Measurements from ENCODE around the gene SERPINB4. TPM values are rescaled to one million over a fixed set of nuclear protein-coding genes. Genes with fewer than 3 reads are reported as not detected.
"Not testable (repeated sequence)": the region's sequence is repeated elsewhere in the genome, so short reads cannot be mapped to it uniquely, and the experiment has no call there.

The SERPINB4 gene
- not detected in 2 replicates for total RNA-seq (2014; rRNA removed; shearing (Covaris generic))
- not detected in 2 replicates for polyA plus RNA-seq (2015; cell fraction: cytosol; rRNA removed)
- not detected in 2 replicates for polyA plus RNA-seq (2015; cell fraction: nucleus; rRNA removed)

GRCh38 chr18:63644142-63644541 lies at the start of gene SERPINB4:
Gene SERPINB4 (minus strand): TSS chr18:63644256. CDS start chr18:63643577, 679 bp downstream.
- in situ Hi-C loops (cut with HindIII; ENCODE audit: low pct_unique_long_range_greater_than_20kb, low sequenced_read_pairs); DNase-seq (ENCODE audit: low read depth, low spot score): not testable (repeated sequence)

- in situ Hi-C loops (cut with HindIII; ENCODE audit: low pct_unique_long_range_greater_than_20kb, low sequenced_read_pairs): no loop called here
- DNase-seq (ENCODE audit: low read depth, low spot score): no peak
Observed at GRCh38 chr18:63689064-63689463, 45.0 kb upstream of the SERPINB4 start.

GRCh38 chr18:63686871-63687270 lies 42.8 kb upstream of the SERPINB4 start:
- no peak for DNase-seq (ENCODE audit: low read depth, low spot score)
- in situ Hi-C loops (cut with HindIII; ENCODE audit: low pct_unique_long_range_greater_than_20kb, low sequenced_read_pairs): no loop called here

- DNase-seq (ENCODE audit: low read depth, low spot score): no peak
- in situ Hi-C loops (cut with HindIII; ENCODE audit: low pct_unique_long_range_greater_than_20kb, low sequenced_read_pairs): no loop called here
Observed at GRCh38 chr18:63684718-63685117, 40.7 kb upstream of the SERPINB4 start.

GRCh38 chr18:63683890-63684289 lies 39.8 kb upstream of the SERPINB4 start:
- in situ Hi-C loops (cut with HindIII; ENCODE audit: low pct_unique_long_range_greater_than_20kb, low sequenced_read_pairs): no loop called here
- no peak for DNase-seq (ENCODE audit: low read depth, low spot score)

GRCh38 chr18:63683152-63683551 lies 39.1 kb upstream of the SERPINB4 start:
- no peak for DNase-seq (ENCODE audit: low read depth, low spot score)
- in situ Hi-C loops (cut with HindIII; ENCODE audit: low pct_unique_long_range_greater_than_20kb, low sequenced_read_pairs): no loop called here

GRCh38 chr18:63681449-63682340 lies 37.6 kb upstream of the SERPINB4 start:
- in situ Hi-C loops (cut with HindIII; ENCODE audit: low pct_unique_long_range_greater_than_20kb, low sequenced_read_pairs): no loop called here
- no peak for DNase-seq (ENCODE audit: low read depth, low spot score)

- in situ Hi-C loops (cut with HindIII; ENCODE audit: low pct_unique_long_range_greater_than_20kb, low sequenced_read_pairs): no loop called here
- no peak for DNase-seq (ENCODE audit: low read depth, low spot score)
Observed at GRCh38 chr18:63679820-63680606, 36.0 kb upstream of the SERPINB4 start.

- no peak for DNase-seq (ENCODE audit: low read depth, low spot score)
- in situ Hi-C loops (cut with HindIII; ENCODE audit: low pct_unique_long_range_greater_than_20kb, low sequenced_read_pairs): no loop called here
Observed at GRCh38 chr18:63677500-63678225, 33.6 kb upstream of the SERPINB4 start.

GRCh38 chr18:63676526-63677323 lies 32.7 kb upstream of the SERPINB4 start:
- peak; percentile 5 for DNase-seq (ENCODE audit: low read depth, low spot score)

GRCh38 chr18:63664571-63664970 lies 20.5 kb upstream of the SERPINB4 start:
- in situ Hi-C loops (cut with HindIII; ENCODE audit: low pct_unique_long_range_greater_than_20kb, low sequenced_read_pairs): no loop called here
- no peak for DNase-seq (ENCODE audit: low read depth, low spot score)

More at GRCh38 chr18:63676526-63677323, 32.7 kb upstream of the SERPINB4 start:
- in situ Hi-C loops (cut with HindIII; ENCODE audit: low pct_unique_long_range_greater_than_20kb, low sequenced_read_pairs): no loop called here

GRCh38 chr18:63661750-63662149 lies 17.7 kb upstream of the SERPINB4 start, which contains the start of gene SERPINB3:
Gene SERPINB3 (minus strand): TSS chr18:63661893. CDS start chr18:63661216, 677 bp downstream.
- in situ Hi-C loops (cut with HindIII; ENCODE audit: low pct_unique_long_range_greater_than_20kb, low sequenced_read_pairs); DNase-seq (ENCODE audit: low read depth, low spot score): not testable (repeated sequence)

GRCh38 chr18:63658920-63659319 lies 14.9 kb upstream of the SERPINB4 start:
- in situ Hi-C loops (cut with HindIII; ENCODE audit: low pct_unique_long_range_greater_than_20kb, low sequenced_read_pairs); DNase-seq (ENCODE audit: low read depth, low spot score): not testable (repeated sequence)

- in situ Hi-C loops (cut with HindIII; ENCODE audit: low pct_unique_long_range_greater_than_20kb, low sequenced_read_pairs); DNase-seq (ENCODE audit: low read depth, low spot score): not testable (repeated sequence)
Observed at GRCh38 chr18:63650271-63650670, 6.2 kb upstream of the SERPINB4 start.

GRCh38 chr18:63648241-63648640 lies 4.2 kb upstream of the SERPINB4 start:
- DNase-seq (ENCODE audit: low read depth, low spot score): no peak
- in situ Hi-C loops (cut with HindIII; ENCODE audit: low pct_unique_long_range_greater_than_20kb, low sequenced_read_pairs): no loop called here

- DNase-seq (ENCODE audit: low read depth, low spot score): no peak
- in situ Hi-C loops (cut with HindIII; ENCODE audit: low pct_unique_long_range_greater_than_20kb, low sequenced_read_pairs): no loop called here
Observed at GRCh38 chr18:63646936-63647335, 2.9 kb upstream of the SERPINB4 start.

GRCh38 chr18:63644694-63645093 lies 638 bp upstream of the SERPINB4 start:
- in situ Hi-C loops (cut with HindIII; ENCODE audit: low pct_unique_long_range_greater_than_20kb, low sequenced_read_pairs): not testable (repeated sequence)

More at GRCh38 chr18:63644694-63645093, 638 bp upstream of the SERPINB4 start:
- DNase-seq (ENCODE audit: low read depth, low spot score): not testable (repeated sequence)
